Vagina (tissue), 2 donors: ENCODE data around the gene B3GLCT.
"Not testable (repeated sequence)": the region's sequence is repeated elsewhere in the genome, so short reads cannot be mapped to it uniquely, and the experiment has no call there.

Source experiments
- POLR2AphosphoS5 ChIP-seq, 2 donors: sonication (generic); formaldehyde crosslinking; IDR thresholded peaks; one replicate each; pipeline ENCODE4 v1.9.0; 2017; ENCODE audit warnings: antibody characterized with exemption in 2 of 2, mild to moderate bottlenecking in 2 of 2, low read depth in 1 of 2; ENCODE audit not compliant: insufficient read depth in 1 of 2
- TF ChIP-seq, protein P1 (sequence below), 3 experiments: fragments of 450-650 bp in 2 of 3; fragments of 200-600 bp in 1 of 3; sonication (generic) in 1 of 3; IDR thresholded peaks; one replicate each; pipeline ENCODE4 v1.5.1; 2017 to 2019; ENCODE audit warnings: antibody characterized with exemption in 3 of 3, mild to moderate bottlenecking in 2 of 3, moderate library complexity in 2 of 3

DNA sequence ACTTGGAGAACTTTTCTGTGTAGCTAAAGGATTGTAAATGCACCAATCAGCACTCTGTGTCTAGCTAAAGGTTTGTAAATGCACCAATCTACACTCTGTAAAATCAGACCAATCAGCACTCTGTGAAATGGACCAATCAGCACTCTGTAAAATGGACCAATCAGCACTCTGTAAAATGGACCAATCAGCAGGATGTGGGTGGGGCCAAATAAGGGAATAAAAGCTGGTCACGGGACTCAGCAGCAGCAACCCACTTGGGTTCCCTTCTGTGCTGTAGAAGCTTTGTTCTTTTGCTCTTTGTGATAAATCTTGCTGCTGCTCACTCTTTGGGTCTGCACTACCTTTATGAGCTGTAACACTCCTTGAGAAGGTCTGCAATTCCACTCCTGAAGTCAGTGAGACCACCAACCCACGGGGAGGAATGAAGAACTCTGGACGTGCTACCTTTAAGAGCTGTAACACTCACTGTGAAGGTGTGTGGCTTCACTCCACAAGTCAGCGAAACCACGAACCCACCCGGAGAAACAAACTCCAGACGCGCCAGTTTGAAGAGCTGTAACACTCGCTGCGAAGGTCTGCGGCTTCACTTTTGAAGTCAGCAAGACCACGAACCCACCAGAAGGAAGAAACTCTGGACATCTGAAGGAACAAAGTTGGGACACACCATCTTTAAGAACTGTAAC lies 21.8 kb upstream of the B3GLCT start:
- TF ChIP-seq, protein P1, sequence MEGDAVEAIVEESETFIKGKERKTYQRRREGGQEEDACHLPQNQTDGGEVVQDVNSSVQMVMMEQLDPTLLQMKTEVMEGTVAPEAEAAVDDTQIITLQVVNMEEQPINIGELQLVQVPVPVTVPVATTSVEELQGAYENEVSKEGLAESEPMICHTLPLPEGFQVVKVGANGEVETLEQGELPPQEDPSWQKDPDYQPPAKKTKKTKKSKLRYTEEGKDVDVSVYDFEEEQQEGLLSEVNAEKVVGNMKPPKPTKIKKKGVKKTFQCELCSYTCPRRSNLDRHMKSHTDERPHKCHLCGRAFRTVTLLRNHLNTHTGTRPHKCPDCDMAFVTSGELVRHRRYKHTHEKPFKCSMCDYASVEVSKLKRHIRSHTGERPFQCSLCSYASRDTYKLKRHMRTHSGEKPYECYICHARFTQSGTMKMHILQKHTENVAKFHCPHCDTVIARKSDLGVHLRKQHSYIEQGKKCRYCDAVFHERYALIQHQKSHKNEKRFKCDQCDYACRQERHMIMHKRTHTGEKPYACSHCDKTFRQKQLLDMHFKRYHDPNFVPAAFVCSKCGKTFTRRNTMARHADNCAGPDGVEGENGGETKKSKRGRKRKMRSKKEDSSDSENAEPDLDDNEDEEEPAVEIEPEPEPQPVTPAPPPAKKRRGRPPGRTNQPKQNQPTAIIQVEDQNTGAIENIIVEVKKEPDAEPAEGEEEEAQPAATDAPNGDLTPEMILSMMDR (IDR thresholded peaks at IDR 0.05) = not testable (repeated sequence)
- not testable (repeated sequence) for TF ChIP-seq POLR2AphosphoS5 (IDR thresholded peaks at IDR 0.05; ENCODE audit: insufficient read depth in 1 of 2, low read depth in 1 of 2)
